Measurements from ENCODE around the gene SEZ6. TPM values are rescaled to one million over a fixed set of nuclear protein-coding genes. Genes with fewer than 3 reads are reported as not detected.

SEZ6 gene
- total RNA-seq, 3 donors from 2014 or later (not counting 1 experiment from before 2014, with no cell fraction given): 0.33 to 1.4 (median 0.97) TPM

- intact Hi-C loops (cut with micrococcal nuclease): no loop called here
- H3K27me3 ChIP-seq (ENCODE audit: control insufficient read depth, insufficient read depth, low read length): no peaks in the 10 kb centered on the region
- ATAC-seq (no peak), DNase-seq (no peak)
- Mint-ChIP-seq H3K9me3 (no peaks in the 10 kb centered on the region), H3K36me3 (no peaks in the 10 kb centered on the region), H3K27me3 (ENCODE audit: low read depth in 2 of 2) (peaks cover 0 to 4% of the 10 kb centered on the region in 2 donors), H3K4me1 (peaks cover 8 to 12% of the 10 kb centered on the region in 2 donors), H3K4me3 (no peak overlapping the region), H3K27ac (no peak overlapping the region)
- H3K36me3 ChIP-seq (ENCODE audit: control insufficient read depth, insufficient read depth, low read length): no peaks in the 10 kb centered on the region
- no peak overlapping the region for H3K27ac ChIP-seq (ENCODE audit: low read length)
- no peaks in the 10 kb centered on the region for H3K9me3 ChIP-seq (ENCODE audit: control insufficient read depth, insufficient read depth, low read length)
- 90% methylated on average over 5 of the region's 5 CpGs for WGBS (ENCODE audit: insufficient coverage)
- H3K4me1 ChIP-seq (ENCODE audit: control insufficient read depth, insufficient read depth, low read length): peaks cover 10% of the 10 kb centered on the region
- H3K4me3 ChIP-seq (ENCODE audit: low read length): no peak overlapping the region
- no peak for TF ChIP-seq CTCF (IDR thresholded peaks at IDR 0.05)
Observed at GRCh38 chr17:29046473-29046839, 40.6 kb upstream of the SEZ6 start.

- TF ChIP-seq CTCF (IDR thresholded peaks at IDR 0.05): no peak
- H3K27ac Mint-ChIP-seq: no peak overlapping the region
- WGBS (ENCODE audit: insufficient coverage): 79% methylated on average over 7 of the region's 7 CpGs
- H3K9me3 Mint-ChIP-seq: no peaks in the 10 kb centered on the region
- Histone ChIP-seq H3K27ac (ENCODE audit: low read length) (no peak overlapping the region), H3K4me3 (ENCODE audit: low read length) (no peak overlapping the region), H3K27me3 (ENCODE audit: control insufficient read depth, insufficient read depth, low read length) (no peaks in the 10 kb centered on the region), H3K9me3 (ENCODE audit: control insufficient read depth, insufficient read depth, low read length) (no peaks in the 10 kb centered on the region), H3K4me1 (ENCODE audit: control insufficient read depth, insufficient read depth, low read length) (peaks cover 10% of the 10 kb centered on the region), H3K36me3 (ENCODE audit: control insufficient read depth, insufficient read depth, low read length) (no peaks in the 10 kb centered on the region)
- ATAC-seq (no peak), DNase-seq (no peak)
- peaks cover 0 to 4% of the 10 kb centered on the region in 2 donors for H3K27me3 Mint-ChIP-seq (ENCODE audit: low read depth in 2 of 2)
- no peaks in the 10 kb centered on the region for H3K36me3 Mint-ChIP-seq
- intact Hi-C loops (cut with micrococcal nuclease): no loop called here
- peaks cover 8 to 12% of the 10 kb centered on the region in 2 donors for H3K4me1 Mint-ChIP-seq
- no peak overlapping the region for H3K4me3 Mint-ChIP-seq
Observed at GRCh38 chr17:29045734-29046472, 40.1 kb upstream of the SEZ6 start.

GRCh38 chr17:29045026-29045425 lies 39.2 kb upstream of the SEZ6 start:
- 92% methylated on average over 4 of the region's 4 CpGs for WGBS (ENCODE audit: insufficient coverage)
- H3K36me3 Mint-ChIP-seq: no peaks in the 10 kb centered on the region
- DNase-seq (no peak), ATAC-seq (no peak)
- no peak overlapping the region for H3K4me3 Mint-ChIP-seq
- Histone ChIP-seq H3K9me3 (ENCODE audit: control insufficient read depth, insufficient read depth, low read length) (no peaks in the 10 kb centered on the region), H3K4me1 (ENCODE audit: control insufficient read depth, insufficient read depth, low read length) (peaks cover 10% of the 10 kb centered on the region), H3K36me3 (ENCODE audit: control insufficient read depth, insufficient read depth, low read length) (no peaks in the 10 kb centered on the region), H3K4me3 (ENCODE audit: low read length) (no peak overlapping the region), H3K27me3 (ENCODE audit: control insufficient read depth, insufficient read depth, low read length) (no peaks in the 10 kb centered on the region), H3K27ac (ENCODE audit: low read length) (no peak overlapping the region)
- intact Hi-C loops (cut with micrococcal nuclease): no loop called here
- H3K27me3 Mint-ChIP-seq (ENCODE audit: low read depth in 2 of 2): peaks cover 0 to 4% of the 10 kb centered on the region in 2 donors
- peaks cover 8 to 12% of the 10 kb centered on the region in 2 donors for H3K4me1 Mint-ChIP-seq
- no peak for TF ChIP-seq CTCF (IDR thresholded peaks at IDR 0.05)
- no peaks in the 10 kb centered on the region for H3K9me3 Mint-ChIP-seq
- H3K27ac Mint-ChIP-seq: no peak overlapping the region
